Thyroid gland (tissue), 4 donors: ENCODE results near the gene GAPVD1.
"Not testable (repeated sequence)": the region's sequence is repeated elsewhere in the genome, so short reads cannot be mapped to it uniquely, and the experiment has no call there.

ENCODE experiments used
- CTCF ChIP-seq, 6 experiments: fragments of 200-600 bp in 3 of 6; fragments of 450-650 bp in 3 of 6; sonication (generic) in 3 of 6; IDR thresholded peaks; one replicate each; pipeline ENCODE4 v1.5.1; 2016 to 2019; ENCODE audit warnings: antibody characterized with exemption in 6 of 6, mild to moderate bottlenecking in 2 of 6, inconsistent platforms in 1 of 6, moderate library complexity in 1 of 6
- POLR2A ChIP-seq, 2 donors: fragments of 450-650 bp; IDR thresholded peaks; one replicate each; pipeline ENCODE4 v1.6.1; 2017; ENCODE audit warnings: antibody characterized with exemption in 2 of 2, mild to moderate bottlenecking in 2 of 2, moderate library complexity in 1 of 2

- TF ChIP-seq CTCF, POLR2A (IDR thresholded peaks at IDR 0.05): not testable (repeated sequence)
These were observed 36.8 kb upstream of the GAPVD1 start for GRCh38 chr9:125224858-125225257.
